ENCODE data around the gene HDAC1. TPM values are rescaled to one million over a fixed set of nuclear protein-coding genes. Genes with fewer than 3 reads are reported as not detected.

HDAC1 gene
- total and polyA plus RNA-seq, 10 of the 15 experiments (the other 5 are each of a cell fraction or from before 2014, with no cell fraction given): 147 to 331 (median 168) TPM

GRCh38 chr1:32285658-32286057 lies 6.2 kb upstream of the HDAC1 start:
- Histone ChIP-seq H3K27ac (ENCODE audit: control insufficient read depth, insufficient read depth) (no peak overlapping the region), H3K4me1 (ENCODE audit: control insufficient read depth, insufficient read depth, low read length) (no peaks in the 10 kb centered on the region), H3K79me2 (ENCODE audit: control insufficient read depth, insufficient read depth, low read length) (no peaks in the 10 kb centered on the region), H3K4me2 (ENCODE audit: control insufficient read depth, insufficient read depth) (no peak overlapping the region), H3K9ac (ENCODE audit: control insufficient read depth, insufficient read depth, low read length) (no peak overlapping the region), H3K9me3 (replicated peaks; ENCODE audit: control insufficient read depth, insufficient read depth, low read length) (no peaks in the 10 kb centered on the region), H4K20me1 (ENCODE audit: control insufficient read depth, insufficient read depth) (no peaks in the 10 kb centered on the region), H3K27me3 (replicated peaks in 1 of 2; ENCODE audit: control insufficient read depth in 2 of 2, insufficient read depth in 2 of 2, low read length in 1 of 2) (no peaks in the 10 kb centered on the region), H2AFZ (ENCODE audit: control insufficient read depth, low read depth, low read length) (no peak overlapping the region), H3K4me3 (no peak overlapping the region), H3K36me3 (ENCODE audit: control insufficient read depth in 2 of 2, insufficient read depth in 2 of 2, low read length in 1 of 2) (peaks cover 0 to 10% of the 10 kb centered on the region in 2 experiments; a peak in 3 of 4 replicates)
- DNase-seq (ENCODE audit: low read depth, low spot score) (no peak), FAIRE-seq (no peak), ATAC-seq (no peak)
- SMC1A ChIA-PET (ENCODE audit: uncharacterized antibody, unreplicated experiment): no interaction called here
- 90% methylated on average over 3 of the region's 3 CpGs for WGBS (ENCODE audit: insufficient coverage, insufficient replicate concordance, low lambda C conversion rate, missing lambda C conversion rate)
- intact Hi-C loops (cut with micrococcal nuclease; ENCODE audit: unreplicated experiment) (no loop called here), in situ Hi-C loops (cut with MboI) (no loop called here)
- CTCF ChIA-PET: no interaction called here
- POLR2A ChIA-PET: no interaction called here
- RAD21 ChIA-PET (ENCODE audit: unreplicated experiment): no interaction called here
- TF ChIP-seq ZBTB33 (IDR thresholded peaks at IDR 0.05) (no peak), SIN3A (IDR thresholded peaks at IDR 0.05; ENCODE audit: low read depth, low read length) (no peak), JUNB (IDR thresholded peaks at IDR 0.05) (no peak), BCL11A (IDR thresholded peaks at IDR 0.05; ENCODE audit: low read depth, low read length) (no peak), ASH2L (IDR thresholded peaks at IDR 0.05; ENCODE audit: borderline replicate concordance, low read depth) (no peak), SUPT20H (IDR thresholded peaks at IDR 0.05; ENCODE audit: borderline replicate concordance, control insufficient read depth, low read depth, low read length) (no peak), SPI1 (IDR thresholded peaks at IDR 0.05; ENCODE audit: borderline replicate concordance, insufficient read depth, low read depth, low read length) (no peak), YY1 (IDR thresholded peaks at IDR 0.05; ENCODE audit: low read depth, low read length) (no peak), IRF4 (IDR thresholded peaks at IDR 0.05; ENCODE audit: low read depth, low read length) (no peak), HSF1 (IDR thresholded peaks at IDR 0.05; ENCODE audit: low read depth, low read length) (no peak), NR2F1 (conservative IDR thresholded peaks at IDR 0.05) (no peak), BMI1 (IDR thresholded peaks at IDR 0.05; ENCODE audit: borderline replicate concordance) (no peak), EED (IDR thresholded peaks at IDR 0.05; ENCODE audit: low read depth) (no peak), ELK1 (IDR thresholded peaks at IDR 0.05; ENCODE audit: low read depth, low read length) (no peak), PKNOX1 (IDR thresholded peaks at IDR 0.05) (no peak)
- BruUV-seq (replicated peaks): no TSS peak

Measured in GM12878 (cell line).